HepG2 (cell line): ENCODE results near the gene CIITA. TPM values are rescaled to one million over a fixed set of nuclear protein-coding genes. Genes with fewer than 3 reads are reported as not detected.

Source experiments
- CBX2 ChIP-seq, 2 experiments: fragments of 200-600 bp in 1 of 2; sonication (generic); formaldehyde crosslinking in 1 of 2; IDR thresholded peaks; 2 replicates each; pipeline versions ENCODE4 v1.7.0 to v1.8.1; 2018 to 2022; ENCODE audit warnings: low read depth in 2 of 2, low read length in 1 of 2, mild to moderate bottlenecking in 1 of 2, missing genetic modification reagents in 1 of 2
- CEBPB ChIP-seq: IDR thresholded peaks from 2 replicates; pipeline ENCODE4 v1.6.1; 2011; ENCODE audit warnings: low read depth, low read length, improper control_type of control experiment, borderline replicate concordance
- GTF2F1 ChIP-seq: fragments of 150-350 bp; IDR thresholded peaks from 2 replicates; pipeline ENCODE4 v1.6.1; 2014; ENCODE audit warnings: low read length
- GZF1 ChIP-seq: sonication (generic); formaldehyde crosslinking; IDR thresholded peaks from 2 replicates; pipeline ENCODE4 v1.5.1; 2020; ENCODE audit warnings: mild to moderate bottlenecking, missing genetic modification reagents
- MAZ ChIP-seq, 2 experiments: sonication (generic) in 1 of 2; formaldehyde crosslinking in 1 of 2; IDR thresholded peaks; 2 replicates each; pipeline versions ENCODE4 v1.5.0 to v1.6.1; 2012 to 2020; ENCODE audit warnings: low read depth in 2 of 2, mild to moderate bottlenecking in 2 of 2, borderline replicate concordance in 1 of 2, improper control_type of control experiment in 1 of 2, low read length in 1 of 2, missing genetic modification reagents in 1 of 2, moderate library complexity in 1 of 2
- PAX8 ChIP-seq: sonication (generic); formaldehyde crosslinking; IDR thresholded peaks from 2 replicates; pipeline ENCODE4 v1.8.0; 2022; ENCODE audit warnings: mild to moderate bottlenecking, missing genetic modification reagents, borderline replicate concordance
- PBX2 ChIP-seq: IDR thresholded peaks from 2 replicates; pipeline ENCODE4 v1.6.1; 2016; ENCODE audit warnings: control low read depth
- RAD51 ChIP-seq: fragments of 450-650 bp; IDR thresholded peaks from 2 replicates; pipeline ENCODE4 v1.6.1; 2016; ENCODE audit warnings: borderline replicate concordance
- ZBTB40 ChIP-seq, 2 experiments: fragments of 450-650 bp in 1 of 2; sonication (generic) in 1 of 2; formaldehyde crosslinking in 1 of 2; IDR thresholded peaks; 2 replicates each; pipeline versions ENCODE4 v1.6.1 to v1.8.0; 2016 to 2022; ENCODE audit warnings: antibody characterized with exemption in 1 of 2, mild to moderate bottlenecking in 1 of 2, missing genetic modification reagents in 1 of 2
- ZBTB42 ChIP-seq: sonication (generic); formaldehyde crosslinking; IDR thresholded peaks from 2 replicates; pipeline ENCODE4 v1.5.0; 2020; ENCODE audit warnings: mild to moderate bottlenecking, missing genetic modification reagents
- ZNF136 ChIP-seq: sonication (generic); formaldehyde crosslinking; IDR thresholded peaks from 2 replicates; pipeline ENCODE4 v1.8.1; 2022; ENCODE audit warnings: low read depth, mild to moderate bottlenecking, moderate library complexity, missing genetic modification reagents
- ZNF143 ChIP-seq: sonication (generic); formaldehyde crosslinking; IDR thresholded peaks from 2 replicates; pipeline ENCODE4 v1.4.0; 2020; ENCODE audit warnings: missing genetic modification reagents
- ZNF576 ChIP-seq: sonication (generic); formaldehyde crosslinking; IDR thresholded peaks from 2 replicates; pipeline ENCODE4 v1.4.0; 2020; ENCODE audit warnings: mild to moderate bottlenecking, missing genetic modification reagents
- polyA plus RNA-seq, 8 experiments: library from polyadenylated mRNA; depleted of rRNA in 3 of 8; stranded (reverse) in 7 of 8; unstranded in 1 of 8; fragments of >200 nt; fragmentation: Illumina TruSeq in 4 of 8; extraction: Trizol in 4 of 8; gene quantifications; 2 replicates each; pipeline versions ENCODE4 v1.2.1 to v1.2.3, GENCODE V29; 2011 to 2016; ENCODE audit warnings: low read depth in 4 of 8, missing spikeins in 1 of 8, mixed read lengths in 1 of 8; ENCODE audit not compliant: insufficient read depth in 1 of 8
- total RNA-seq, 5 experiments: library from RNA; depleted of rRNA; stranded (reverse); fragments of >200 nt; fragmentation: Illumina TruSeq; extraction: Trizol; gene quantifications; 2 replicates each; pipeline ENCODE4 v1.2.3, GENCODE V29; 2016; ENCODE audit warnings: low read depth in 1 of 5
- TF ChIP-seq, protein P1 (sequence below): sonication (generic); formaldehyde crosslinking; IDR thresholded peaks from 2 replicates; pipeline ENCODE4 v1.5.1; 2020; ENCODE audit warnings: missing genetic modification reagents, mild to moderate bottlenecking, borderline replicate concordance

The CIITA gene
- total and polyA plus RNA-seq, 2 of the 13 experiments (the other 11 are each of a cell fraction or from before 2014, with no cell fraction given) = 0.08 to 0.09 TPM

DNA sequence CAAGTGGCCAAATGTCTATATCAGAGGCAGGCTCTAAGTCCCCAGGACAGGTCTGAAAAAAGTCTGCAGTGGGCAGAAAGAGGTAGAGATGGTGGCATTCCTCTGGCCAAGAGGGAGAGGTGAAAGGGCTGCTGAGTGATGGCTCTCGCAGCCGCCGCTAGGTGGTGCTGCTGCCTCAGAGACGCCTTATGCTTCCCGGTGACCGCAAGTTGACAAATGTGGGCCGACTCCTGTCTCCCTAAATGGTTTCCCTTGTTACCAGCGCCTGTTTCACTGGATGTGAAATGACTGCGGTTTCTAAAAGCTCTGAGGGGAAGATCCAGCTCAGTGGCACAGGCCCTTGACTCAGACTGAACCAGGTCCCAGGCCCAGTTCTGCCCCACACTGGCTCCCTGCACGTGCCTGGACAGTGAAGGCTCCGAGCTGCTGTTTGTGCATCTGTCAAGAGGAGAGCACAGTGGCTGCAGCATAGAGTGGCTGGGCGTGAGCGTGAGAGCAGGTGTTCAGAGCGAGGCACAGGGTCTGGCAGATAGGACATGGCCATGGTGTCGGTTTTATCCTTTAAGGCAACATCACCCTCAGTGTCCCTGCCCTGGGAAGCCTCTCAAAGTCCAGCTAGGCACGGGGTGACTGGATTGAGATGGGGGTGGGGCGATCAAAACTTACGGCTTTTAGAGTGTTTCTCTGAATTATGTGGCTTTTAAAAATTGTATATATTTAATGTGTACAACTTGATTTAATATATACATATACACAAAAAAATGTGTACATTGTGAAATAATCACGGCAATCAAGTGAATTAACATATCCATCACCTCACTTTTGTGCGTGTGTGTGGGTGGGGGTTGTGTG lies 87.3 kb downstream of the CIITA start (continued):
- TF ChIP-seq ZNF576 (no peak), PBX2 (CRISPR knock-in tag) (no peak), ZBTB40 (IDR thresholded peaks at IDR 0.05) (no peak), ZBTB40 (CRISPR knock-in tag; IDR thresholded peaks at IDR 0.05) (no peak), GTF2F1 (no peak), ZNF136 (CRISPR knock-in tag) (0 out of 2 replicates have a peak, but pooled peaks have one; percentile 81), CBX2 (IDR thresholded peaks at IDR 0.05; ENCODE audit: low read depth, low read length) (no peak), CBX2 (CRISPR knock-in tag; IDR thresholded peaks at IDR 0.05; ENCODE audit: low read depth) (no peak), CEBPB (0 out of 2 replicates have a peak, but pooled peaks have one; percentile 35), GZF1 (CRISPR knock-in tag) (no peak), RAD51 (no peak), MAZ (IDR thresholded peaks at IDR 0.05; ENCODE audit: borderline replicate concordance, low read depth, low read length) (peak; percentile 30; the same call in 1 of the 2 replicates), MAZ (CRISPR knock-in tag; IDR thresholded peaks at IDR 0.05; ENCODE audit: low read depth) (0 out of 2 replicates have a peak, but pooled peaks have one; percentile 31), PAX8 (0 out of 2 replicates have a peak, but pooled peaks have one; percentile 56), ZNF143 (CRISPR knock-in tag) (peak; percentile 33; the same call in 1 of the 2 replicates), ZBTB42 (CRISPR knock-in tag) (peak; percentile 58; the same call in 1 of the 2 replicates)
- TF ChIP-seq, protein P1, sequence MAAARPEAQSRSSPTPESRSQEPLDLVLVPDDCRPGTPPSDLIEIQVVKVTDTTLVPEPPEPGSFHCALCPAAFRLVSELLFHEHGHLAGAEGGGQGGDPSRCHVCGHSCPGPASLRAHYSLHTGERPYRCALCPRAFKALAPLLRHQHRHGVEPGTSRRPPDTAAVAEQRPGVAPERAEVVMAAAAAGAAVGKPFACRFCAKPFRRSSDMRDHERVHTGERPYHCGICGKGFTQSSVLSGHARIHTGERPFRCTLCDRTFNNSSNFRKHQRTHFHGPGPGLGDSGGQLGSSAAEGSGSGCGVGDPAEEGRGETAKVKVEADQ (CRISPR knock-in tag) = 0 out of 2 replicates have a peak, but pooled peaks have one; percentile 48
